Osteoblast (primary cell): ENCODE results near the gene KLRF1. TPM values are rescaled to one million over a fixed set of nuclear protein-coding genes. Genes with fewer than 3 reads are reported as not detected.

ENCODE experiments used
- DNase-seq: peaks from one replicate; pipeline ENCODE4 v3.0.0; 2011; ENCODE audit warnings: low spot score, mixed read lengths; ENCODE audit not compliant: insufficient read length; ENCODE audit errors: missing footprints
- H2AFZ ChIP-seq: 2 replicates; pipeline ENCODE4 v1.6.0; 2011; ENCODE audit warnings: mild to moderate bottlenecking, low read length
- H3K27ac ChIP-seq: 2 replicates; pipeline ENCODE4 v1.5.1; 2011; ENCODE audit warnings: mild to moderate bottlenecking, low read depth, low read length, moderate library complexity
- H3K27me3 ChIP-seq: 2 replicates; pipeline ENCODE4 v1.6.0; 2012; ENCODE audit warnings: mild to moderate bottlenecking, control low read depth, inconsistent platforms, low read length, moderate library complexity; ENCODE audit not compliant: insufficient read depth
- H3K36me3 ChIP-seq: 2 replicates; pipeline ENCODE4 v1.5.1; 2011; ENCODE audit warnings: mild to moderate bottlenecking, low read length, control low read depth, moderate library complexity; ENCODE audit not compliant: insufficient read depth
- H3K4me1 ChIP-seq: 2 replicates; pipeline ENCODE4 v1.5.1; 2011; ENCODE audit warnings: mild to moderate bottlenecking, low read length, control low read depth, moderate library complexity; ENCODE audit not compliant: insufficient read depth
- H3K4me2 ChIP-seq: 2 replicates; pipeline ENCODE4 v1.6.0; 2011; ENCODE audit warnings: mild to moderate bottlenecking, low read length; ENCODE audit not compliant: insufficient read depth
- H3K4me3 ChIP-seq: fragments of 200-600 bp; sonication (generic); 3 replicates; pipeline ENCODE4 v1.5.1; 2012; ENCODE audit warnings: mild to moderate bottlenecking, low read length, inconsistent platforms; ENCODE audit not compliant: insufficient read depth
- H3K79me2 ChIP-seq: 2 replicates; pipeline ENCODE4 v1.6.0; 2012; ENCODE audit warnings: mild to moderate bottlenecking, low read length, control low read depth, inconsistent platforms; ENCODE audit not compliant: insufficient read depth
- H3K9me3 ChIP-seq: 2 replicates; pipeline ENCODE4 v1.5.1; 2011; ENCODE audit warnings: low read depth, low read length, control low read depth
- H4K20me1 ChIP-seq: 2 replicates; pipeline ENCODE4 v1.6.0; 2012; ENCODE audit warnings: mild to moderate bottlenecking, low read length, control low read depth; ENCODE audit not compliant: insufficient read depth
- CTCF ChIP-seq: IDR thresholded peaks from 2 replicates; pipeline ENCODE4 v1.5.1; 2011; ENCODE audit warnings: mild to moderate bottlenecking, low read depth, low read length, moderate library complexity; ENCODE audit errors: extremely low read depth
- total RNA-seq: library from RNA; depleted of rRNA; stranded (reverse); fragments of >200 nt; gene quantifications from 2 replicates; pipeline ENCODE4 v1.2.3, GENCODE V29; 2012

The KLRF1 gene
- total RNA-seq, 1 donor = not detected

GRCh38 chr12:9843407-9843806, 16.1 kb downstream of the KLRF1 start:
- no peaks in the 10 kb centered on the region for H3K9me3 ChIP-seq
- H3K36me3 ChIP-seq = no peaks in the 10 kb centered on the region
- no peaks in the 10 kb centered on the region for H3K4me1 ChIP-seq
- no peak overlapping the region for H3K27ac ChIP-seq
- no peaks in the 10 kb centered on the region for H3K79me2 ChIP-seq
- no peaks in the 10 kb centered on the region for H3K27me3 ChIP-seq
- no peak overlapping the region for H2AFZ ChIP-seq
- H3K4me3 ChIP-seq = no peak overlapping the region
- no peak for DNase-seq
- no peak overlapping the region for H3K4me2 ChIP-seq
- no peak for TF ChIP-seq CTCF
- no peaks in the 10 kb centered on the region for H4K20me1 ChIP-seq

GRCh38 chr12:9848899-9849298, 21.6 kb downstream of the KLRF1 start:
- H3K27me3 ChIP-seq = no peaks in the 10 kb centered on the region
- DNase-seq = no peak
- no peaks in the 10 kb centered on the region for H3K9me3 ChIP-seq
- no peaks in the 10 kb centered on the region for H3K4me1 ChIP-seq
- no peaks in the 10 kb centered on the region for H3K79me2 ChIP-seq
- H3K36me3 ChIP-seq = no peaks in the 10 kb centered on the region
- H3K4me3 ChIP-seq = no peak overlapping the region
- H3K4me2 ChIP-seq = no peak overlapping the region
- no peak overlapping the region for H2AFZ ChIP-seq
- no peak overlapping the region for H3K27ac ChIP-seq
- H4K20me1 ChIP-seq = no peaks in the 10 kb centered on the region
- TF ChIP-seq CTCF = no peak

GRCh38 chr12:9851050-9851449, 23.8 kb downstream of the KLRF1 start:
- H3K36me3 ChIP-seq = no peaks in the 10 kb centered on the region
- no peak overlapping the region for H3K27ac ChIP-seq
- no peaks in the 10 kb centered on the region for H4K20me1 ChIP-seq
- DNase-seq = no peak
- no peaks in the 10 kb centered on the region for H3K27me3 ChIP-seq
- no peak for TF ChIP-seq CTCF
- H3K4me2 ChIP-seq = no peak overlapping the region
- H2AFZ ChIP-seq = no peak overlapping the region
- H3K9me3 ChIP-seq = no peaks in the 10 kb centered on the region
- H3K4me3 ChIP-seq = no peak overlapping the region
- H3K79me2 ChIP-seq = no peaks in the 10 kb centered on the region
- no peaks in the 10 kb centered on the region for H3K4me1 ChIP-seq

GRCh38 chr12:9851927-9852326, 24.6 kb downstream of the KLRF1 start:
- no peaks in the 10 kb centered on the region for H3K4me1 ChIP-seq
- no peaks in the 10 kb centered on the region for H4K20me1 ChIP-seq
- H3K9me3 ChIP-seq = no peaks in the 10 kb centered on the region
- no peak for DNase-seq
- no peaks in the 10 kb centered on the region for H3K27me3 ChIP-seq
- no peaks in the 10 kb centered on the region for H3K79me2 ChIP-seq
- no peak overlapping the region for H3K4me2 ChIP-seq
- no peak overlapping the region for H3K4me3 ChIP-seq
- no peak for TF ChIP-seq CTCF
- H3K27ac ChIP-seq = no peak overlapping the region
- no peaks in the 10 kb centered on the region for H3K36me3 ChIP-seq
- H2AFZ ChIP-seq = no peak overlapping the region
